ENCODE data around the gene SMIM7.
"Not testable (repeated sequence)": the region's sequence is repeated elsewhere in the genome, so short reads cannot be mapped to it uniquely, and the experiment has no call there.

Gene SMIM7

DNA sequence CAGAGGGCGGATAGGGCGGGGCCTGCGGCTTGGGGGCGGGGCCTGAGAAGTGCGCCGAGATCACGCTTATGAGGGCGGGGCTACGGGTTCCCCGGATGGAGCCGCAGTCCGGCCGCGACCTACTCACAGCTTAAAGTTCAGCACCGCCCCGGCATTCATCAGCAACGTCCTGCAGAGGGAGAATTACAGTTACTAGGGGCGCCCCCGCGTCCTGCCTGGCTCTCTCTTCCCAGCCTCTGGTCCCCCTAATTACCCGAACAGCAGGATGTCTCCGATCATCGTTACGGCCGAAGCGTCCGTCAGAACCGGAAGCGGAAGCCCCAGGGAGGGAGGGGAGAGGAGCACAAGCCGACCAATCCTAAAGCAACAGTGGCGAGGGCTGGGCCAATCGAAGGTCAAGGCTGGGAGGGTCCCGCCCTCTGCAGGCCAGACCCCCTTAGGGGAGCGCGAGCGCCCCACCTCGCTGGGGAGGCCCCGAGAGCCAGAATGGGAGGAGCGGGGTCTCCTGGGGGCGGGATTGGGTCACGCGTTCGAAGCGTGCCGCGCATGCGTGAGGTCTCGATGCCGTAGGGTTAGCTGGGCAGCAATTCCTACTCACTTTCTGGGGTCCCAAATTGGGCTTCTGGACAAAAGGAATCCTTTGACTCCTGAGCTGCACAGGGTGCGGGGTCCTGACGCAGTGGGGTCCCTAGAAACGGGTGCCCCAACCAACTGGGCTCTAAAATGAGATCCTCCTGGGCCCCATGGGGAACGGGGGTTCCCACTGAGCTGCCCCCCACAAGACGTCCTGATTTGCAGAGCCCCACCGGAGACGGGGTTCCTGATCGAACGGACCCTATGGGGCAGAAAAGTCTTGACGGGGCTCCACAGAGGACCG is at the start of gene SMIM7:
SMIM7 (minus strand) TSS at position 313 of the 877 bp plus-strand sequence; CDS start at position 279, 34 bp downstream.
- DNase-seq, result peak; percentile 96 to 97

- no peak for DNase-seq
These were observed 43.7 kb upstream of the SMIM7 start for GRCh38 chr19:16703677-16704076.

GRCh38 chr19:16702123-16702522 is 42.2 kb upstream of the SMIM7 start:
- DNase-seq, result peak; percentile 19 to 65

DNA sequence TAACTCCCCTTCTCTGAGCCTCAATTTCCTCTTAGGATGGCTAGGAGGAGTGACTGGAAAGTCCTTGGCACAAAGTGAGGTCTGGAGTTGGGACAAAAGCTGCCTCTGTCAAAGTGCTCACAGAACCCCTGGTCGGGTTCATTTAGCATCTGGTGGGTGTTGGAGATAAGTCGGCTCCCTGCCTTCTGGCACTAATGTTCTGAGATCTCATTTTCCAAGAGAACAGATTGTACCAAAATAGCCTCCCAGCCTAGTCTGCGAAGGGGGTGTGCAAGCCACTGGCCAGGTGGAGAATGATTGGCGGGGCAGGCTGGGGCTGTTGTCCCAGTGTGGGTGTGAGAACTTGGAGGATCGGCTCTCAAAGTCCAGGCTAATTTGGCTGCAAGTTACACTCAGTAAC is 39.0 kb upstream of the SMIM7 start:
- DNase-seq, result no peak

DNA sequence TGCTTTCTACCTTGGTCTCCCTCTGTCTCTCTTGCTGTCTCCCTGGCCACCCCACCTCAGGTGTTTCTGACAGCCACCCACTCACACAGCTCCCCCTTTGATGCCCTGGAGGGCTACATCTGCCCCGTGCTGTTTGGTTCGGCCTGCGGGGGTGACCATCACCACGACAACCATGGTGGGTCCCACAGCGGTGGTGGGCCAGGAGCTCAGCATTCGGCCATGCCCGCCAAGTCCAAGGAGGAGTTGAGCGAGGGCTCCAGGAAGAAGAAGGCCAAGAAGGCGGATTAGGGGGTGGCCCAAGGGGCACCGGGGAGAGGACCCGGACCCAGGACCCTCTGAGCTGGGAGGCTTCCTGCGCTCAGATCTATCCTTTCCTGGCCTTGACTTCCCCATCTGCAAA is 28.1 kb upstream of the SMIM7 start:
- DNase-seq, result no peak

DNA sequence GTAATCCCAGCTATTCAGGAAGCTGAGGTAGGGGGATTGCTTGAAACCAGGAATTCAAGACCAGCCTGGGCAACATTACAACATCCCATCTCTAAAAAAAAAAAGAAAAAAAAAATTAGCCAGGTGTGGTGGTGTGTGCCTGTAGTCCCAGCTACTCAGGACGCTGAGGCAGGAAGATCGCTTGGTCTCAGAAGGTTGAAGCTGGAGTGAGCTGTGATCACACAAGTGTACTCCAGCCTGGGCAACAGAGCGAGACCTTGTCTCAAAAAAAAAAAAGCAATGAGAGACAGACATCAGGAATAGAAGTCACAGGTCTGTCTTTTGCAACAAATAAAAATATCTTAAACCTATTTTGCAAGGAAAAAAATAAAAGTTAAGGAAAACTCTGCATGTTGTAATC is 24.3 kb upstream of the SMIM7 start:
- DNase-seq, result no peak

GRCh38 chr19:16682539-16682938 is 22.6 kb upstream of the SMIM7 start:
- no peak for DNase-seq

DNA sequence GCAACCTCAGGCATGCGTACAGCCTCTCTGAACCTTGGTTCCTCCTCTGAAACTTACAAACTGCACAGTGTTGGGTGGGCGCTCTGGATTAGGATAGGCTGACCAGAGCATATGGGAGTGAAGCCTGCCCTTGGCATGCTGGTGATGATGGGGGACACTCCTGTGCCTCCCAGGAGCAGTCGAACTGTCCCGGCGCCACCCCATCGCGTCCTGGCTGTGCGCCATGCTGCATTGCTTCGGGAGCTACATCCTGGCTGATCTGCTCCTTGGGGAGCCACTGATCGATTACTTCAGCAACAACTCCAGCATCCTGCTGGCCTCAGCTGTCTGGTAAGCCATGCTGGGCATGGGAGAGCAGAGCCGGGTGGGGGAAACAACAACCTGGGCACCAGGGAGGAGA is 19.9 kb upstream of the SMIM7 start:
- DNase-seq, result no peak

DNA sequence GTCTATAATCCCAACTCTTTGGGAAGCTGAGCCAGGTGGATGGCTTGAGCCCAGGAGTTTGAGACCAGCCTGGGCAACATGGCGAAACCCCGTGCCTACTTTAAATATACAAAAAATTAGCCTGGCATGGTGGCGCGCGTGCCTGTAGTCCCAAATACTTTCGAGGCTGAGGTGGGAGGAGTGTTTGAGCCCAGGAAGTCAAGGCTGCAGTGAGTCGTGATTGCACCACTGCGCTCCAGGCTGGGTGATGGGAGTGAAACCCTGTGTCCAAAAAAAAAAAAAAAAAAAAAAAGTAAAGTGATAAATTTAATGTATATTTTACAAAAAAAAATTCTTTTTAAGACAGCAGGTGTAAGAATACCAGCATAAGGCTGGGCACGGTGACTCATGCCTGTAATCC is 18.6 kb upstream of the SMIM7 start:
- no peak for DNase-seq

GRCh38 chr19:16677055-16677454 is 17.1 kb upstream of the SMIM7 start:
- peak; percentile 70 to 71 for DNase-seq

- peak in 1 of 2 donors; percentile 18 for DNase-seq
These were observed 16.3 kb upstream of the SMIM7 start for GRCh38 chr19:16676101-16676798.

DNA sequence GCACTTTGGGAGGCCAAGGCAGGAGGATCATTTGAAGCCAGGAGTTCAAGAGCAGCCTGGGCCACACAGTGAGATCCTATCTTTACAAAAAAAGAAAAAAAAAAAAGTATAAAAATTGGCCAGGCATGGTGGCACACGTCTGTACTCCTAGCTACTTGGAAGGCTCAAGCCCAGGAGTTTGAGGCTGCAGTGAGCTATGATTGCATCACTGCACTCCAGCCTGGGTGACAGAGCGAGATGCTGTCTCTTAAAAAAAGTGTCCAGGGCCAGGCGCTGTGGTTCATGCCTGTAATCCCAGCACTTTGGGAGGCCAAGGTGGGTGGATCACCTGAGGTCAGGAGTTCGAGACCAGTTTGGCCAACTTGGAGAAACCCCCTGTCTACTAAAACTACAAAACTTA is 13.9 kb upstream of the SMIM7 start:
- DNase-seq, result not testable (repeated sequence)

DNA sequence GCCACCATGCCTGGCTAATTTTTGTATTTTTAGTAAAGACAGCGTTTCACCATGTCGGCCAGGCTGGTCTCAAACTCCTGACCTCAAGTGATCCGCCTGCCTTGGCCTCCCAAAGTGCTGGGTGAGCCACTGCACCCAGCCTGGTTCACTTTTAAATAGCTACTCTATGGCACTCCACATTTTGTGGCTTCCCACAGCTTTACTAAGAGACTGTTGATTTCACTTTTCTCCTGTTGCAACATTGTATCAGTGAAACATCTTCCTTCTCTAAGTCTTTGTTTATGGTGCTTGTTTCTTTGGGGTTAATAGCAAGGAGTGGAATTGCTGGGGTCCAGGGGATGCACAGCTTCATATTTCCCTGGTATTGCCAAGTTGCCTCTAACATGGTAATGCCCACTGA is 13.3 kb upstream of the SMIM7 start:
- peak in 1 of 2 donors; percentile 16 for DNase-seq

DNA sequence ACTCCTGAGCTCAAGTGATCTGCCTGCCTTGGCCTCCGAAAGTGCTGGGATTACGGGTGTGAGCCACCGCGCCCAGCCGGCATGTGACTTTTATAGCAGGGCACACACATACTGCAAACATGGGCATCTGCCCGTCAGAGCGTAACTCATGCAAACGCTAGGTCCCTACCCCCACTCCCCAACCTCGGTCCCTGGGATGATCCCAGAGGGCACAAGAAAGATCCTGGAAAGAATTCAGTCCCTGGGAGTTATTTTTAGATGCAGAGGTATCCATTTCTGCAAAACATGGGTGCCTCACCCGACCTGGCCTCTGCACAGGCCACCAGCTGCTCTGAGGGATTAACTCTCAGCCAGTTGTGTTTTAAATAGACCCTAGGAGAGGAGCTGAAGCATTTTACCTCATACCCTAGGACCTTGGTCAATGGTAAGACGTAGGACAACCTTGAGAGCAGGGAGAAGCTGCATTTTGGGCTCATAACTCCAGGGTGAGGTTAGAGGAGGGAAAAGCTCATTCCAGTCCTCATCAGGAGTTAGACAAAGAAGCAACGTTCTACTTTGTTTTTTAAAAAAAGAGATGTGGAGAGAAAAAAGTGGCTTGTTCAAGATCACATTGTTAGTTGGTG is 11.8 kb upstream of the SMIM7 start:
- no peak for DNase-seq

DNA sequence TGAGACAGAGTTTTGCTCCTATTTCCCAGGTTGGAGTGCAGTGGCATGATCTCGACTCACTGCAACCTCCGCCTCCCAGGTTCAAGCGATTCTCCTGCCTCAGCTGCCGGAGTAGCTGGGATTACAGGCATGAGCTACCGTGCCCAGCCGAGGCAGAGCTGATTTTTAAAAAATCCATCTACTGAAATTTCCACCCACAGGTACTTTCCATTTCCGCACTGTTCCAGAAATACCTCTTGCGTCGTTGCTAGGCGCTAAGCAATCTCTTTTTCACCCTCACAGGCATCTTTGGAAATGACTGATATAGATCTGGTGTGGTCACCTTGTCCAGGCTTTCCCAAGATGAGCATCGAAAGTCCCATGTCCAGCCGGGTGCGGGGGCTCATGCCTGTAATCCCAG is 10.3 kb upstream of the SMIM7 start:
- DNase-seq, result no peak

- DNase-seq, result not testable (repeated sequence)
These were observed 8.8 kb upstream of the SMIM7 start for GRCh38 chr19:16668702-16669101.

DNA sequence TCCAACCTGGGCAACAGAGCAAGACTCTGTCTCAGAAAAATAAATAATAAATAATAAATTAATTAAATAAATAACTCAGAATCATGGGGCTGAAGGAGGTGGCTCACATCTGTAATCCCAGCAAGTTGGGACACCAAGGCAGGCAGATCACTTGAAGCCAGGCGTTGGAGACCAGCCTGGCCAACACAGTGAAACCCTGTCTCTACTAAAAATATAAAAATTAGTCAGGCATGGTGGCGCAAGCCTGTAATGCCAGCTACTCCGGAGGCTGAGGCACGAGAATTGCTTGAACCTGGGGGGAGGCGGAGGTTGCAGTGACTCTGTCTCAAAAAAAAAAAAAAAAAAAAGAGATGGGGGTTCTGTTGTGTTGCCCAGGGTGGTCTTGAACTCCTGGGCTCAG is 8.2 kb upstream of the SMIM7 start:
- DNase-seq, result no peak

DNA sequence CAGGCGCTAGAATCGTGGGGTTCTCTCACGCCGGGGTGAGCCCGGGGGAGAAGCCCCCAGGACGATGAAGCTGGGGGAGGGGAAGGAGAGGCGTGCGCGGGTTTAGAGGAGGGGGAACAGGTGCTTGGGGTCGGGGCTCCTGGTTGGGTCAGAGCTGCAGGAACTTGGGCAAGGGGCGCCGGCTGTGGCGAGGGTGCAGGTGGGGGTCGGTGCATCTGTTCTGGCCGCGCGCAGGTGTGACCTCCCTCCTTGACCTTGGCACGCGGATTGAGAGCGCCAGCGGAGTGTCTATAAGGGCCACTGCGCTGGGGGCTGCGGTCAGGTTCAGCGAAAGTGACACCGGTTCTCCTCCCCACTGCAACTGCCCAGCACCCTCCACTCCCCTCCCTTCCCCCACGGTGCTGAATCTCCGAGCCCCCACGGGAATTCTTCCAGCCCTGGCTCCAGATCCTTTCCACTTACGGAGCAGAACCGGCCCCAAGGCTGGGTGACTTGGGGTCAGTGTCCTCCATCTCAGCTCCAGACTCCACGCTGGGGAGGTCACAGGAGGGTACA is 1.6 kb upstream of the SMIM7 start:
- DNase-seq, result no peak

DNA sequence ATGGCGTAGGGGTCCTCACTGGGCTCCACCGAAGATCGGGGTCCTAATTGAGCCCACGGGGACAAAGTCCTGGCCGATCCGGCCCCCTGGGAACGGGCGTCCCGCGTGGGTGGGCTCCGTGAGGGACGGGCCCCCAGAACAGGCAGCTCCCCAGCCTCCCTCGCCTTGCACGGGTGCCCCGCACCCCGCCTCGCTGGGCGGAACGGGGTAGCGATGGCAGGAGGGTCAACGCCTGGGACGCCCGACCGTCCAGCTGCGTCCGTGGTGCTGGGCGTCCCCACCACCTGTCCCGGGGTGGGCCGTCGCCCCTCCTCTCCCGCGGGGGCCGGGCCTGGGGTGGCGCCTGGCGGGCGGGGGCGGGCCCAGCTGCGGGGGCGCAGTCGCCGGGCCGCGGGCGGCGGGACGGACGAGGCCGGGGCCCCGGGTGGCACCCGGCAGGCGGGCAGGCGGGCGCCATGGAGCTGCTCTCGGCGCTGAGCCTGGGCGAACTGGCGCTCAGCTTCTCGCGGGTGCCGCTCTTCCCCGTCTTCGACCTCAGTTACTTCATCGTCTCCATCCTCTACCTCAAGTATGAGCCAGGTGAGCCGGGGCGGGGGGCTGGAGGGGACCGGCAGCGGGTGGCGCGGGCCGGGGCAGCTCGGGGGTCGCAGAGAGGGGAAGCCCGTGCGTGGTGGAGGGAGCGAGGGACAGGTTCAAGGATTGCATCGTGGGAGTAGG is 977 bp upstream of the SMIM7 start, which contains the start of gene TMEM38A:
TMEM38A (plus strand) TSS at position 377 of the 717 bp plus-strand sequence; CDS start at position 456, 79 bp downstream.
- no peak for DNase-seq

DNA sequence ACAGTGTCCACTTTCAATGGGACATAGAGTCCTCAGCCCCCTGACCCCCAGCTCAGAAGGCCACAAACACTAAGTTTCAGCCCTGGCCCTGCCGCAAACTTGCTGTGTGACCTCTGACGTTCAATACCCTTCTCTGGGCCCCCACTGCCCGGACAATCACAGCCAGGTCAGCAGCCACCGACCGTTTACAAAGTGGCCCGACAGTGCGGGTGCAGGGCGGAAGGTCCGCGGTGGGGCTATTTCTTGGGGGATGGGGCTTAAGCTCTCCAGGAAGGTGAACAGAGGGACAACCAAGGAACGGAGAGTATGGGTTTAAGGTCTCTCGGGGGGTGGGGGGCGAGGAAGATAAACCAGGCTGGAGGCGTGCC is 496 bp downstream of the SMIM7 start:
- DNase-seq, result no peak

- no peak for DNase-seq
These were observed 2.6 kb downstream of the SMIM7 start for GRCh38 chr19:16657384-16657783.

GRCh38 chr19:16655727-16656126 is 4.2 kb downstream of the SMIM7 start:
- DNase-seq, result no peak

GRCh38 chr19:16654627-16655026 is 5.3 kb downstream of the SMIM7 start:
- DNase-seq, result no peak

Data from inflammatory macrophage treated with lipopolysaccharide for 1 hour (primary cell).